Measurements from ENCODE around the gene ANKRD44.

GRCh38 chr2:197165020-197165419, 145.6 kb downstream of the ANKRD44 start:
- TF ChIP-seq POLR2AphosphoS5 (IDR thresholded peaks at IDR 0.05; ENCODE audit: low read depth, low read length) (no peak), SIN3A (IDR thresholded peaks at IDR 0.05; ENCODE audit: borderline replicate concordance, insufficient read depth, low read depth, low read length) (no peak)
- TF ChIP-seq, protein P1, sequence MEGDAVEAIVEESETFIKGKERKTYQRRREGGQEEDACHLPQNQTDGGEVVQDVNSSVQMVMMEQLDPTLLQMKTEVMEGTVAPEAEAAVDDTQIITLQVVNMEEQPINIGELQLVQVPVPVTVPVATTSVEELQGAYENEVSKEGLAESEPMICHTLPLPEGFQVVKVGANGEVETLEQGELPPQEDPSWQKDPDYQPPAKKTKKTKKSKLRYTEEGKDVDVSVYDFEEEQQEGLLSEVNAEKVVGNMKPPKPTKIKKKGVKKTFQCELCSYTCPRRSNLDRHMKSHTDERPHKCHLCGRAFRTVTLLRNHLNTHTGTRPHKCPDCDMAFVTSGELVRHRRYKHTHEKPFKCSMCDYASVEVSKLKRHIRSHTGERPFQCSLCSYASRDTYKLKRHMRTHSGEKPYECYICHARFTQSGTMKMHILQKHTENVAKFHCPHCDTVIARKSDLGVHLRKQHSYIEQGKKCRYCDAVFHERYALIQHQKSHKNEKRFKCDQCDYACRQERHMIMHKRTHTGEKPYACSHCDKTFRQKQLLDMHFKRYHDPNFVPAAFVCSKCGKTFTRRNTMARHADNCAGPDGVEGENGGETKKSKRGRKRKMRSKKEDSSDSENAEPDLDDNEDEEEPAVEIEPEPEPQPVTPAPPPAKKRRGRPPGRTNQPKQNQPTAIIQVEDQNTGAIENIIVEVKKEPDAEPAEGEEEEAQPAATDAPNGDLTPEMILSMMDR (IDR thresholded peaks at IDR 0.05): no peak
- TF ChIP-seq, protein P2, sequence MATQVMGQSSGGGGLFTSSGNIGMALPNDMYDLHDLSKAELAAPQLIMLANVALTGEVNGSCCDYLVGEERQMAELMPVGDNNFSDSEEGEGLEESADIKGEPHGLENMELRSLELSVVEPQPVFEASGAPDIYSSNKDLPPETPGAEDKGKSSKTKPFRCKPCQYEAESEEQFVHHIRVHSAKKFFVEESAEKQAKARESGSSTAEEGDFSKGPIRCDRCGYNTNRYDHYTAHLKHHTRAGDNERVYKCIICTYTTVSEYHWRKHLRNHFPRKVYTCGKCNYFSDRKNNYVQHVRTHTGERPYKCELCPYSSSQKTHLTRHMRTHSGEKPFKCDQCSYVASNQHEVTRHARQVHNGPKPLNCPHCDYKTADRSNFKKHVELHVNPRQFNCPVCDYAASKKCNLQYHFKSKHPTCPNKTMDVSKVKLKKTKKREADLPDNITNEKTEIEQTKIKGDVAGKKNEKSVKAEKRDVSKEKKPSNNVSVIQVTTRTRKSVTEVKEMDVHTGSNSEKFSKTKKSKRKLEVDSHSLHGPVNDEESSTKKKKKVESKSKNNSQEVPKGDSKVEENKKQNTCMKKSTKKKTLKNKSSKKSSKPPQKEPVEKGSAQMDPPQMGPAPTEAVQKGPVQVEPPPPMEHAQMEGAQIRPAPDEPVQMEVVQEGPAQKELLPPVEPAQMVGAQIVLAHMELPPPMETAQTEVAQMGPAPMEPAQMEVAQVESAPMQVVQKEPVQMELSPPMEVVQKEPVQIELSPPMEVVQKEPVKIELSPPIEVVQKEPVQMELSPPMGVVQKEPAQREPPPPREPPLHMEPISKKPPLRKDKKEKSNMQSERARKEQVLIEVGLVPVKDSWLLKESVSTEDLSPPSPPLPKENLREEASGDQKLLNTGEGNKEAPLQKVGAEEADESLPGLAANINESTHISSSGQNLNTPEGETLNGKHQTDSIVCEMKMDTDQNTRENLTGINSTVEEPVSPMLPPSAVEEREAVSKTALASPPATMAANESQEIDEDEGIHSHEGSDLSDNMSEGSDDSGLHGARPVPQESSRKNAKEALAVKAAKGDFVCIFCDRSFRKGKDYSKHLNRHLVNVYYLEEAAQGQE (IDR thresholded peaks at IDR 0.05; ENCODE audit: insufficient read depth in 1 of 2, low read depth in 2 of 2, low read length in 1 of 2): no peak
